Heart left ventricle (tissue), 16 donors: ENCODE measurements around the gene TMTC4. TPM values are rescaled to one million over a fixed set of nuclear protein-coding genes. Genes with fewer than 3 reads are reported as not detected.

Experiments used
- ATAC-seq, 4 donors: fragments of 200-7000 bp; cut with Tn5 transposase; one replicate each; pipeline ENCODE4 v1.9.1; 2020 to 2022; ENCODE audit warnings: moderate library complexity in 4 of 4, mild to moderate bottlenecking in 3 of 4, moderate number of reproducible peaks in 1 of 4
- DNase-seq, 5 donors: peaks; one replicate each; pipeline ENCODE4 v3.0.0-alpha.2; 2020
- H3K27ac ChIP-seq, 12 donors: fragments of 200-600 bp; sonication (generic) in 4 of 12; one replicate each; pipeline versions ENCODE4 v1.5.0 to v1.8.0; 2016 to 2022; ENCODE audit warnings: mild to moderate bottlenecking in 2 of 12
- H3K27me3 ChIP-seq, 9 donors: fragments of 200-600 bp; sonication (generic) in 2 of 9; one replicate each; pipeline versions ENCODE4 v1.5.1 to v1.8.0; 2016 to 2022; ENCODE audit warnings: mild to moderate bottlenecking in 3 of 9
- H3K36me3 ChIP-seq, 9 donors: fragments of 200-600 bp; sonication (generic) in 2 of 9; one replicate each; pipeline versions ENCODE4 v1.5.0 to v1.8.0; 2018 to 2022; ENCODE audit warnings: mild to moderate bottlenecking in 2 of 9
- H3K4me1 ChIP-seq, 12 donors: fragments of 200-600 bp; sonication (generic) in 4 of 12; one replicate each; pipeline versions ENCODE4 v1.5.0 to v1.8.0; 2016 to 2022; ENCODE audit warnings: mild to moderate bottlenecking in 3 of 12
- H3K4me3 ChIP-seq, 12 donors: fragments of 200-600 bp; sonication (generic) in 4 of 12; one replicate each; pipeline versions ENCODE4 v1.5.0 to v1.8.0; 2017 to 2022; ENCODE audit warnings: mild to moderate bottlenecking in 9 of 12, moderate library complexity in 4 of 12
- H3K9me3 ChIP-seq, 12 donors: fragments of 200-600 bp; sonication (generic) in 4 of 12; one replicate each; pipeline versions ENCODE4 v1.5.0 to v1.8.0; 2016 to 2022; ENCODE audit warnings: mild to moderate bottlenecking in 1 of 12
- POLR2A ChIP-seq, 2 donors: fragments of 450-650 bp; IDR thresholded peaks; one replicate each; pipeline ENCODE4 v1.6.1; 2017; ENCODE audit warnings: antibody characterized with exemption in 2 of 2, mild to moderate bottlenecking in 2 of 2, moderate library complexity in 2 of 2
- WGBS, 4 donors: extraction: QIAGEN DNeasy Blood & Tissue Kit in 2 of 4; methylation state at CpG; one replicate each; pipeline versions ENCODE4 v1.1.5 to v1.1.7; 2013 to 2018; 5-methylcytosine and 5-hydroxymethylcytosine counted together
- intact Hi-C, 10 donors: fragments of 100-400 bp; cut with DNase I; formaldehyde crosslinking; loops; one replicate each; pipeline versions ENCODE4 v1.11.1 to v1.14.2; 2022
- polyA plus RNA-seq, 2 donors: library from polyadenylated mRNA; stranded (reverse); fragments of 200-250 nt; gene quantifications; one replicate each; pipeline ENCODE4 v1.2.3, GENCODE V29; 2013
- total RNA-seq, 9 donors: library from RNA; depleted of rRNA in 2 of 9; stranded (reverse); fragments of >200 nt in 2 of 9; fragmentation: NEBNext Ultra II Directional in 3 of 9; extraction: Animal tissue kit (Norgen Biotek cat#: 25700) in 3 of 9; gene quantifications; one replicate each; pipeline versions ENCODE4 v1.1.0 to v1.2.4, GENCODE V29; 2016 to 2023
- TF ChIP-seq, protein P1 (sequence below), 12 donors: fragments of 200-600 bp; sonication (generic) in 4 of 12; IDR thresholded peaks; one replicate each; pipeline versions ENCODE4 v1.5.0 to v1.8.0; 2018 to 2022; ENCODE audit warnings: antibody characterized with exemption in 12 of 12, mild to moderate bottlenecking in 5 of 12
- donor health status: ischemic (EF 13 %, LVEDD 7.1; RV severe dilation, severe dysfunction).
- donor health status: healthy with polysubstance abuse.
- donor health status: DM: no; HTN: yes; CAD: no.
- donor health status: DM: no; HTN: no; CAD: no.
- donor health status: ischemic (EF 25% LVEDD 6.9; RV normal size, moderate dysfunction).
- donor health status: ischemic (EF 25% LVEDD 5.7; RV mildly dilated, moderate dysfunction).
- donor health status: healthy.
- donor health status: DM: yes; HTN: yes; CAD: no.
- donor health status: ischemic (EF 35%, LVEDD 5.7; RV mildly dilated, moderate dysfunction).
- donor health status: nonischemic (EF 11% LVEDD 7.7; RV severe dilation, severe dysfunction).
- donor health status: DM: yes; HTN: yes; CAD: no.
- donor health status: PGD.
- donor health status: ischemic (EF 29% LVEDD 5.4; RV normal size, mild dysfunction).
- donor health status: nonischemic (EF 23%, LVEDD 6.1; RV moderate dilation, normal function).

TMTC4 gene
- total and polyA plus RNA-seq, 11 donors, result 2.4 to 10.3 (median 6.2) TPM

DNA sequence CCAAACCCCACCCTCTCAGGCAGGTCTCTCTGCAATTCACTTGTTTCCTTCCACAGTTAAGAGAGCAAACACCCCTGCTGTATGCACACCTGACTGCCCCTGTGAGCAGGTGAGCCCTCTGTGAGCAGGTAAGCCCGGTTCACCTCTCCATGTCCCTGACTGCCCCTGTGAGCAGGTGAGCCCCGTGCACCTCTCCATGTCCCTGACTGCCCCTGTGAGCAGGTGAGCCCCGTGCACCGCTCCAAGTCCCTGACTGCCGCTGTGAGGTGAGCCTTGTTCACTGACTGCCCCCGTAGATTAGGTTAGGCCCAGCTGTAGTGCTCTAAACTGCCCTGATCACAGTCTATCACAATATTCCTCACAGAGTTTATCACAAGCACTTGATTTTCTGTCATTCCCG, 29.2 kb downstream of the TMTC4 start:
- 96 to 98% (median 98%) methylated on average over 4 to 7 of the region's 7 CpGs for WGBS, 4 donors
- ATAC-seq (no peak), DNase-seq (no peak)
- Histone ChIP-seq H3K4me3 (no peak overlapping the region), H3K9me3 (no peaks in the 10 kb centered on the region), H3K27me3 (no peaks in the 10 kb centered on the region), H3K27ac (no peak overlapping the region), H3K36me3 (peaks cover 0 to 20% (median 13%) of the 10 kb centered on the region in 9 donors), H3K4me1 (no peaks in the 10 kb centered on the region)
- intact Hi-C loops, result no loop called here
- no peak for TF ChIP-seq POLR2A (IDR thresholded peaks at IDR 0.05)

GRCh38 chr13:100644371-100644770, 30.2 kb downstream of the TMTC4 start:
- H3K4me1 ChIP-seq, result no peaks in the 10 kb centered on the region
- H3K27ac ChIP-seq, result no peak overlapping the region
- intact Hi-C loops, result no loop called here
- H3K9me3 ChIP-seq, result no peaks in the 10 kb centered on the region
- DNase-seq (no peak), ATAC-seq (no peak)
- peaks cover 0 to 20% (median 13%) of the 10 kb centered on the region in 9 donors for H3K36me3 ChIP-seq
- H3K27me3 ChIP-seq, result no peaks in the 10 kb centered on the region
- WGBS, 4 donors, result 88 to 93% (median 90%) methylated on average over 7 of the region's 7 CpGs
- TF ChIP-seq, protein P1, sequence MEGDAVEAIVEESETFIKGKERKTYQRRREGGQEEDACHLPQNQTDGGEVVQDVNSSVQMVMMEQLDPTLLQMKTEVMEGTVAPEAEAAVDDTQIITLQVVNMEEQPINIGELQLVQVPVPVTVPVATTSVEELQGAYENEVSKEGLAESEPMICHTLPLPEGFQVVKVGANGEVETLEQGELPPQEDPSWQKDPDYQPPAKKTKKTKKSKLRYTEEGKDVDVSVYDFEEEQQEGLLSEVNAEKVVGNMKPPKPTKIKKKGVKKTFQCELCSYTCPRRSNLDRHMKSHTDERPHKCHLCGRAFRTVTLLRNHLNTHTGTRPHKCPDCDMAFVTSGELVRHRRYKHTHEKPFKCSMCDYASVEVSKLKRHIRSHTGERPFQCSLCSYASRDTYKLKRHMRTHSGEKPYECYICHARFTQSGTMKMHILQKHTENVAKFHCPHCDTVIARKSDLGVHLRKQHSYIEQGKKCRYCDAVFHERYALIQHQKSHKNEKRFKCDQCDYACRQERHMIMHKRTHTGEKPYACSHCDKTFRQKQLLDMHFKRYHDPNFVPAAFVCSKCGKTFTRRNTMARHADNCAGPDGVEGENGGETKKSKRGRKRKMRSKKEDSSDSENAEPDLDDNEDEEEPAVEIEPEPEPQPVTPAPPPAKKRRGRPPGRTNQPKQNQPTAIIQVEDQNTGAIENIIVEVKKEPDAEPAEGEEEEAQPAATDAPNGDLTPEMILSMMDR (IDR thresholded peaks at IDR 0.05), result no peak
- no peak for TF ChIP-seq POLR2A (IDR thresholded peaks at IDR 0.05)
- H3K4me3 ChIP-seq, result no peak overlapping the region

- H3K9me3 ChIP-seq, result no peaks in the 10 kb centered on the region
- no peak for ATAC-seq
- no peak for TF ChIP-seq POLR2A (IDR thresholded peaks at IDR 0.05)
- TF ChIP-seq, protein P1 (IDR thresholded peaks at IDR 0.05), result no peak
These were observed 36.8 kb downstream of the TMTC4 start for GRCh38 chr13:100637796-100638195.

DNA sequence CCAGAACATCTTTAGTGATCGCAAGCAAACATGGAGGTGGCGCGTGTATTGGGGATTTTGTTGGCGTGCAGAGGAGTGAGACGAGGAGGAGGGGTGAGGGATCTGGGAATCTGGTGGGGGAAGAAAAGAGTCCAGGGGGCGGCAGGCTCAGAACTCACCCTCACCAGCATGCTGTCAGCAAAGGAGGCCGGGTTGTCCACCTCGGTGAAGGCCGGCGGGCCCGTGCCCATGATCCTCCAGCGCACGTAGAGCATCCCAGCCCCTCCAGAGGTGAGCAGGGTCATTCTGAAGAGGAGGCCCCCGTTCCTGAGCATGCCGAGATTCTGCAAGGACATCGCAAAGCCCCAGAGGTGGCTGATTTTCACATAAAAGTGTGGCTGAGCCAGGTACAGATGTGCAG, 37.2 kb downstream of the TMTC4 start:
- H3K4me3 ChIP-seq, result no peak overlapping the region
- intact Hi-C loops, result no loop called here
- TF ChIP-seq, protein P1 (IDR thresholded peaks at IDR 0.05), result no peak
- no peak for TF ChIP-seq POLR2A (IDR thresholded peaks at IDR 0.05)
- 87 to 94% (median 91%) methylated on average over 16 of the region's 16 CpGs for WGBS, 4 donors
- H3K4me1 ChIP-seq, result no peaks in the 10 kb centered on the region
- H3K27me3 ChIP-seq, result no peaks in the 10 kb centered on the region
- H3K36me3 ChIP-seq, result peaks cover 0 to 70% (median 62%) of the 10 kb centered on the region in 9 donors
- no peak overlapping the region for H3K27ac ChIP-seq
- H3K9me3 ChIP-seq, result no peaks in the 10 kb centered on the region
- ATAC-seq (no peak), DNase-seq (no peak)

More at GRCh38 chr13:100637796-100638195, 36.8 kb downstream of the TMTC4 start:
- Histone ChIP-seq H3K4me3 (no peak overlapping the region), H3K27ac (no peak overlapping the region), H3K36me3 (peaks cover 0 to 71% (median 60%) of the 10 kb centered on the region in 9 donors), H3K4me1 (no peaks in the 10 kb centered on the region), H3K27me3 (no peaks in the 10 kb centered on the region)
- DNase-seq, result no peak
- WGBS, 4 donors, result 68 to 78% (median 73%) methylated on average over 5 of the region's 5 CpGs
- intact Hi-C loops, result no loop called here

DNA sequence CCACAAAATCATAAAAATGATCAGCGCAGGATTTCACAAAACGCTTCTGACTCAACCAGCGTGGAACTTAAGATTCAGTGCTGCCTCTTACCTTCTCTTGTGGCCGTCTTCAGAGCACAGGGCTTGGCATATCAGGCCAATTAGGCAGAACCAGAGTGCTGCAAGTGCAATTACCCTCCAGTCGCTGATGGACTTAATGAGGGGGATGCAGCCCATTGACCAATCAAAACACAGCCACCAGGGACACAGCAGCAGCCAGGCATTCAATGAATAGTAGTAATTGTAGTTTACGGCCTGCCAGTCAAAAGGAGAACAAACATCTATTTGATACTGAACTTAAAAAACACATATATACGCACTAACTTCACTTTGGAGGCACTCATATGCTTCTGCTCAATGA, 38.2 kb downstream of the TMTC4 start:
- no peak for TF ChIP-seq POLR2A (IDR thresholded peaks at IDR 0.05)
- TF ChIP-seq, protein P1 (IDR thresholded peaks at IDR 0.05), result no peak
- Histone ChIP-seq H3K27me3 (no peaks in the 10 kb centered on the region), H3K4me1 (no peaks in the 10 kb centered on the region), H3K36me3 (peaks cover 0 to 71% (median 54%) of the 10 kb centered on the region in 9 donors), H3K9me3 (no peaks in the 10 kb centered on the region), H3K4me3 (no peak overlapping the region), H3K27ac (no peak overlapping the region)
- WGBS, 4 donors, result 92 to 99% (median 97%) methylated on average over 7 of the region's 7 CpGs
- DNase-seq (no peak), ATAC-seq (no peak)
- intact Hi-C loops, result no loop called here
